Activated CD8-positive, alpha-beta memory T cell treated with anti-CD3 and anti-CD28 coated beads, Interleukin-2, amount 50 U/mL, for 48 hours (primary cell): Measurements from ENCODE around the gene TMEM221.
A peak's percentile ranks its signal among the peaks of the same experiment; 100 is the strongest.

ENCODE experiments used
- DNase-seq: peaks from one replicate; pipeline ENCODE4 v3.0.0-alpha.2; 2020

Gene TMEM221

GRCh38 chr19:17404015-17404414 is 44.5 kb downstream of the TMEM221 start:
- no peak for DNase-seq

- peak; percentile 83 for DNase-seq
Measured at GRCh38 chr19:17402982-17403855, 45.2 kb downstream of the TMEM221 start.

GRCh38 chr19:17401628-17402027 is 46.8 kb downstream of the TMEM221 start:
- no peak for DNase-seq

- DNase-seq, result no peak
Measured at GRCh38 chr19:17398902-17399527, 49.5 kb downstream of the TMEM221 start.

- peak; percentile 88 for DNase-seq
Measured at GRCh38 chr19:17394891-17395415, 53.5 kb downstream of the TMEM221 start.

GRCh38 chr19:17393914-17394313 is 54.6 kb downstream of the TMEM221 start, which contains the start of gene CCDC194:
TSS of gene CCDC194 (minus strand) at chr19:17394196. CDS start at chr19:17394158, 38 bp downstream.
- no peak for DNase-seq

- no peak for DNase-seq
Measured at GRCh38 chr19:17393002-17393401, 55.5 kb downstream of the TMEM221 start.

GRCh38 chr19:17391371-17392151 is 56.9 kb downstream of the TMEM221 start:
- no peak for DNase-seq

GRCh38 chr19:17390665-17391370 is 57.6 kb downstream of the TMEM221 start:
- peak; percentile 93 for DNase-seq

GRCh38 chr19:17389957-17390664 is 58.4 kb downstream of the TMEM221 start:
- DNase-seq, result no peak

GRCh38 chr19:17389288-17389687 is 59.2 kb downstream of the TMEM221 start:
- no peak for DNase-seq

GRCh38 chr19:17385878-17386611 is 62.4 kb downstream of the TMEM221 start:
- DNase-seq, result peak; percentile 87
